Measurements from ENCODE around the gene ZNF540. TPM values are rescaled to one million over a fixed set of nuclear protein-coding genes. Genes with fewer than 3 reads are reported as not detected.

ZNF540 gene
- total and polyA plus RNA-seq, 2 donors (not counting 3 experiments of a cell fraction or from before 2014, with no cell fraction given), result 0.25 to 0.75 TPM

GRCh38 chr19:37654118-37654517 lies 59.4 kb downstream of the ZNF540 start:
- no peaks in the 10 kb centered on the region for H4K20me1 ChIP-seq (replicated peaks; ENCODE audit: control insufficient read depth, extremely low read depth, insufficient read depth, low read length)
- peak overlapping the region; percentile 65 to 92 (median 91) for H3K4me3 ChIP-seq (replicated peaks in 1 of 3; ENCODE audit: insufficient read depth in 1 of 3, low read depth in 1 of 3, low read length in 3 of 3)
- no peaks in the 10 kb centered on the region for H3K9me1 ChIP-seq (replicated peaks; ENCODE audit: control insufficient read depth, extremely low read depth, insufficient read depth, low read length)
- DNase-seq (ENCODE audit: low read depth, low spot score) (no peak), FAIRE-seq (peak; percentile 8)
- no TSS peak for BruUV-seq (replicated peaks)
- H3K36me3 ChIP-seq (ENCODE audit: control insufficient read depth in 2 of 2, extremely low read depth in 1 of 2, insufficient read depth in 2 of 2, low read length in 2 of 2), result no peaks in the 10 kb centered on the region
- no peaks in the 10 kb centered on the region for H3K9me3 ChIP-seq (replicated peaks; ENCODE audit: control insufficient read depth, insufficient read depth, low read length)
- H3K4me1 ChIP-seq (ENCODE audit: control insufficient read depth, extremely low read depth, insufficient read depth, low read length), result peaks cover 14% of the 10 kb centered on the region
- peak overlapping the region; percentile 74 for H3K9ac ChIP-seq (replicated peaks; ENCODE audit: extremely low read depth, insufficient read depth, low read length)
- peak overlapping the region; percentile 26 for H3K27ac ChIP-seq (ENCODE audit: insufficient read depth, low read depth, low read length)
- H3K27me3 ChIP-seq (ENCODE audit: control insufficient read depth in 2 of 2, insufficient read depth in 2 of 2, low read length in 2 of 2), result no peaks in the 10 kb centered on the region
- H3K4me2 ChIP-seq (ENCODE audit: insufficient read depth, low read length), result peak overlapping the region; percentile 82
- H2AFZ ChIP-seq (ENCODE audit: low read depth, low read length), result peak overlapping the region; percentile 88
- intact Hi-C loops (cut with micrococcal nuclease) (loop anchor here (2.0 to 10.0 kb wide), 2 partner anchors 187 to 339 kb away; partner anchors contain the start of gene ZNF569), dilution Hi-C loops (cut with MboI; ENCODE audit: extremely low pct_ligation_motif_present, low sequenced_read_pairs) (no loop called here)
- ChIA-PET POLR2A (interaction anchor here (0.9 kb wide), 1 partner anchor 126 kb away, joined by 3 read pairs; the partner anchor contains the start of gene ZNF573), CTCF (no interaction called here)
- TF ChIP-seq FOS (IDR thresholded peaks at IDR 0.05; ENCODE audit: borderline replicate concordance, insufficient read depth, low read length), result no peak
- no peak for TF ChIP-seq MAX (IDR thresholded peaks at IDR 0.05; ENCODE audit: insufficient read depth, insufficient read length)
- TF ChIP-seq GATA2 (IDR thresholded peaks at IDR 0.05; ENCODE audit: insufficient read depth, insufficient read length, low read depth, low read length), result no peak
- no peak for TF ChIP-seq JUN (IDR thresholded peaks at IDR 0.05; ENCODE audit: borderline replicate concordance, insufficient read depth, insufficient read length, low read depth)
- TF ChIP-seq POLR2A (IDR thresholded peaks at IDR 0.05; ENCODE audit: low read depth, low read length), result no peak
- TF ChIP-seq CTCF (IDR thresholded peaks at IDR 0.05; ENCODE audit: extremely low read depth in 1 of 2, insufficient read depth in 1 of 2, low read depth in 1 of 2, low read length in 2 of 2), result no peak
- no peak for TF ChIP-seq POLR2AphosphoS5 (IDR thresholded peaks at IDR 0.05; ENCODE audit: insufficient read depth, low read depth, low read length)
- TF ChIP-seq EZH2 (IDR thresholded peaks at IDR 0.05; ENCODE audit: borderline replicate concordance, low read depth, low read length, severe bottlenecking), result no peak
- no peak for TF ChIP-seq MYC (IDR thresholded peaks at IDR 0.05; ENCODE audit: low read depth, low read length)
- peaks cover 18% of the 10 kb centered on the region for H3K79me2 ChIP-seq (ENCODE audit: control insufficient read depth, insufficient read depth, low read length)
